ENCODE results near the gene PLXDC2. TPM values are rescaled to one million over a fixed set of nuclear protein-coding genes. Genes with fewer than 3 reads are reported as not detected.
A peak's percentile ranks its signal among the peaks of the same experiment; 100 is the strongest.

The PLXDC2 gene
- total RNA-seq, 1 experiment from 2014 or later = 38.7 TPM

DNA sequence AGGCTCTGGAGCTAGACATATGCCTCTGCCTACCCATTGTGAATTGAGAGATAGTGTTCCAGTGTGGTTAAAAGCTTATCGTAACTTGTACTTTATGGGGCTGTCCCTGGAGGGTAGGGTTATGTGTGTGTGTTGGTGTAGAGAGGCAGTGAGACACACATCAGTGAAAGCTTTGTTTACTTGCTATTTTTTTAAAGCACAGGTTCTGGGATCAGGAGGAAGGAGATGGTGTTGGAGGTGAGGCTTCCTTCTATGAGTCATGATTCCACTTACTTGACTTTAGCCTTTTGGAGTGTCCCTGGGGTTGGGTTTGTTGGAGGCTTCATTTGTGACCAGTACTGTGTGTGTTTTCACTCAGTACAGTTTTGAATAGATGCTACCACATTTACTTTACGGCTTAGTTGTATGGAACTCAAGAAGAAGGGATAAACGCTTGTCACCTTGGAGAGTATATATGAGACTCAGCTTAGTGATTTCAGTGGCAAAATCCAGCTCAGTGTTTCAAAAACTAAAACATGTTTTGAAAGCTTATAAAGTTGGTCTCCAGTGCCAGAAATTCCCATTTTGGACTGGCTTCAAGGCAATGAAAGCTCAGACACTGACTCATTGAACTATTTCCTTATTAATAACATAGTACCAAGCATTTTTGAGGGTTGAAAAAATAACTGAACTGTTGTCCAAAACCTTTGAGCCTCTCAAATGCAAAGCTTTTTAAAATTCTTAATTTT, 106.2 kb downstream of the PLXDC2 start:
- H3K4me3 Mint-ChIP-seq = no peak overlapping the region
- Histone ChIP-seq H3K9me3 (ENCODE audit: control insufficient read depth, low read depth, low read length) (no peaks in the 10 kb centered on the region), H3K56ac (ENCODE audit: insufficient read length, low read depth, low read length) (no peak overlapping the region), H2BK5ac (ENCODE audit: insufficient read length, low read length) (no peak overlapping the region), H2BK120ac (ENCODE audit: low read depth, low read length, poor library complexity, severe bottlenecking) (no peak overlapping the region), H3K4me2 (ENCODE audit: insufficient read depth, insufficient read length, low read length) (no peak overlapping the region), H3K4me1 (ENCODE audit: insufficient read depth, low read length) (peaks cover 10% of the 10 kb centered on the region), H2AFZ (ENCODE audit: low read length) (no peak overlapping the region), H2BK20ac (ENCODE audit: low read depth, low read length, poor library complexity, severe bottlenecking) (no peak overlapping the region), H2BK15ac (ENCODE audit: low read depth, low read length) (no peak overlapping the region), H3K9ac (ENCODE audit: extremely low read depth, insufficient read length, low read length) (no peak overlapping the region), H3K79me2 (ENCODE audit: insufficient read depth, low read length) (no peaks in the 10 kb centered on the region; the same call in 1 of the 2 replicates), H4K5ac (ENCODE audit: insufficient read length, low read depth, low read length) (no peak overlapping the region), H3K18ac (ENCODE audit: insufficient read length, low read depth, low read length) (no peak overlapping the region), H2BK12ac (ENCODE audit: insufficient read length, low read depth, low read length) (no peak overlapping the region), H2AK5ac (ENCODE audit: insufficient read length, low read length) (no peak overlapping the region), H3K4ac (ENCODE audit: low read depth, low read length) (no peak overlapping the region), H3K27me3 (ENCODE audit: insufficient read depth, low read length) (no peaks in the 10 kb centered on the region), H4K91ac (ENCODE audit: insufficient read length, low read depth, low read length) (no peak overlapping the region), H3K23me2 (ENCODE audit: insufficient read length, low read depth, low read length, poor library complexity, severe bottlenecking) (no peaks in the 10 kb centered on the region), H3K23ac (ENCODE audit: insufficient read length, low read depth, low read length) (no peak overlapping the region), H3K79me1 (ENCODE audit: insufficient read depth, low read depth, low read length, poor library complexity, severe bottlenecking) (no peaks in the 10 kb centered on the region), H3K27ac (ENCODE audit: insufficient read length, low read depth, low read length) (no peak overlapping the region), H4K20me1 (ENCODE audit: control insufficient read depth, insufficient read depth, insufficient read length) (no peaks in the 10 kb centered on the region), H3K14ac (ENCODE audit: insufficient read depth, low read length) (no peak overlapping the region), H4K8ac (replicated peaks; ENCODE audit: insufficient read length, low read depth, low read length) (no peak overlapping the region), H3T11ph (ENCODE audit: low read length) (no peak overlapping the region)
- H3K9me3 Mint-ChIP-seq = no peaks in the 10 kb centered on the region
- WGBS (ENCODE audit: extremely low coverage, insufficient read length, low lambda C conversion rate) = no CpG with 5 or more reads among the region's 3 CpGs
- no peak for DNase-seq
- H3K27me3 Mint-ChIP-seq (ENCODE audit: low read depth) = no peaks in the 10 kb centered on the region
- H3K27ac Mint-ChIP-seq = peak overlapping the region in 2 of 3 experiments; percentile 18 to 93; a peak in 4 of 7 replicates
- peaks cover 0 to 3% (median 0%) of the 10 kb centered on the region in 3 experiments; a peak in 2 of 7 replicates for H3K36me3 Mint-ChIP-seq (ENCODE audit: insufficient read depth in 1 of 3, low read depth in 3 of 3)
- H3K4me1 Mint-ChIP-seq = peaks cover 38 to 47% of the 10 kb centered on the region in 2 experiments
- TF ChIP-seq, protein P1, sequence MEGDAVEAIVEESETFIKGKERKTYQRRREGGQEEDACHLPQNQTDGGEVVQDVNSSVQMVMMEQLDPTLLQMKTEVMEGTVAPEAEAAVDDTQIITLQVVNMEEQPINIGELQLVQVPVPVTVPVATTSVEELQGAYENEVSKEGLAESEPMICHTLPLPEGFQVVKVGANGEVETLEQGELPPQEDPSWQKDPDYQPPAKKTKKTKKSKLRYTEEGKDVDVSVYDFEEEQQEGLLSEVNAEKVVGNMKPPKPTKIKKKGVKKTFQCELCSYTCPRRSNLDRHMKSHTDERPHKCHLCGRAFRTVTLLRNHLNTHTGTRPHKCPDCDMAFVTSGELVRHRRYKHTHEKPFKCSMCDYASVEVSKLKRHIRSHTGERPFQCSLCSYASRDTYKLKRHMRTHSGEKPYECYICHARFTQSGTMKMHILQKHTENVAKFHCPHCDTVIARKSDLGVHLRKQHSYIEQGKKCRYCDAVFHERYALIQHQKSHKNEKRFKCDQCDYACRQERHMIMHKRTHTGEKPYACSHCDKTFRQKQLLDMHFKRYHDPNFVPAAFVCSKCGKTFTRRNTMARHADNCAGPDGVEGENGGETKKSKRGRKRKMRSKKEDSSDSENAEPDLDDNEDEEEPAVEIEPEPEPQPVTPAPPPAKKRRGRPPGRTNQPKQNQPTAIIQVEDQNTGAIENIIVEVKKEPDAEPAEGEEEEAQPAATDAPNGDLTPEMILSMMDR (conservative IDR thresholded peaks at IDR 0.05) = no peak

Data from H9 (cell line).